ENCODE data around the gene INPP5K.

INPP5K gene

GRCh38 chr17:1467258-1467657, 49.2 kb downstream of the INPP5K start:
- TF ChIP-seq CTCF (IDR thresholded peaks at IDR 0.05; ENCODE audit: borderline replicate concordance, control extremely low read depth, extremely low read depth, insufficient read depth, missing control alignments): no peak
- no peak for DNase-seq (ENCODE audit: low spot score)
- in situ Hi-C loops (cut with MboI; ENCODE audit: low sequenced_read_pairs, unreplicated experiment): no loop called here

- TF ChIP-seq CTCF (IDR thresholded peaks at IDR 0.05; ENCODE audit: borderline replicate concordance, control extremely low read depth, extremely low read depth, insufficient read depth, missing control alignments): no peak
- in situ Hi-C loops (cut with MboI; ENCODE audit: low sequenced_read_pairs, unreplicated experiment): no loop called here
- DNase-seq (ENCODE audit: low spot score): no peak
Measured at GRCh38 chr17:1464186-1464585, 52.2 kb downstream of the INPP5K start.

- in situ Hi-C loops (cut with MboI; ENCODE audit: low sequenced_read_pairs, unreplicated experiment): no loop called here
- no peak for DNase-seq (ENCODE audit: low spot score)
- TF ChIP-seq CTCF (IDR thresholded peaks at IDR 0.05; ENCODE audit: borderline replicate concordance, control extremely low read depth, extremely low read depth, insufficient read depth, missing control alignments): no peak
Measured at GRCh38 chr17:1462164-1463112, 54.0 kb downstream of the INPP5K start.

- TF ChIP-seq CTCF (IDR thresholded peaks at IDR 0.05; ENCODE audit: borderline replicate concordance, control extremely low read depth, extremely low read depth, insufficient read depth, missing control alignments): no peak
- in situ Hi-C loops (cut with MboI; ENCODE audit: low sequenced_read_pairs, unreplicated experiment): no loop called here
- no peak for DNase-seq (ENCODE audit: low spot score)
Measured at GRCh38 chr17:1461198-1461944, 55.0 kb downstream of the INPP5K start.

- TF ChIP-seq CTCF (IDR thresholded peaks at IDR 0.05; ENCODE audit: borderline replicate concordance, control extremely low read depth, extremely low read depth, insufficient read depth, missing control alignments): no peak
- DNase-seq (ENCODE audit: low spot score): no peak
- in situ Hi-C loops (cut with MboI; ENCODE audit: low sequenced_read_pairs, unreplicated experiment): no loop called here
Measured at GRCh38 chr17:1460233-1460632, 56.2 kb downstream of the INPP5K start.

GRCh38 chr17:1455797-1456599, 60.4 kb downstream of the INPP5K start, which contains the start of gene CRK:
Gene CRK, minus strand, starts transcription at chr17:1456232. Its CDS starts 115 bp downstream, at chr17:1456117.
- no peak for TF ChIP-seq CTCF (IDR thresholded peaks at IDR 0.05; ENCODE audit: borderline replicate concordance, control extremely low read depth, extremely low read depth, insufficient read depth, missing control alignments)
- in situ Hi-C loops (cut with MboI; ENCODE audit: low sequenced_read_pairs, unreplicated experiment): no loop called here

More at GRCh38 chr17:1455797-1456599, 60.4 kb downstream of the INPP5K start, which contains the start of gene CRK:
- DNase-seq (ENCODE audit: low spot score): peak; percentile 100
